ENCODE data around the gene JARID2.

The JARID2 gene

DNA sequence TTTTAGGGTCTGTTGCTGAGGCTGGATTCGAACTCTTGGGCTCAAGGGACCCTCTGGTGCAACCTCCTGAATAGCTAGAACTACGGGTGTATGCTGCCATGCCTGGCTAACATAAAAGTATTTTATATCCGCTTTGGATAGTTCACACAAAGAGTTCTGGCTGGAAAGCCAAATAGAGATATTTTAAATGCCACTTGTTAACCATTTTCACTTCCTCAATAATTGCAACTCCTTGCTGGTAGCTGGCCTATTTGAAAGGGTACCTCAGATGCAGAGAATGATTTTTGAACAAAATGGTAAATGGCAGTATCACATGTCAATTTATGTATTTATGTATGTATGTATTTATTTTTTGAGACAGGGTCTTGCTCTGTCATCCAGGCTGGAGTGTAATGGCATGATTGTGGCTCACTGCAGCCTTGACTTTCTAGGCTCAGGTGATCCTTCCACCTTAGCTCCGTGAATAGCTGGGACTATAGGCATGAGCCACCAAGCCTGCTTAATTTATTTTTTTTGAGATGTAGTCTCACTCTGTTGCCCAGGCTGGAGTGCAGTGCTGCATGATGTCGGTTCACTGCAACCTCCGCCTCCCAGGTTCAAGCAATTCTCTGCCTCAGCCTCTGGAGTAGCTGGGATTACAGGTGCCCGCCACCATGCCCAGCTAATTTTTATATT lies 12.9 kb upstream of the JARID2 start:
- no peaks in the 10 kb centered on the region for H3K36me3 ChIP-seq
- H3K27me3 ChIP-seq (ENCODE audit: insufficient read depth, low read depth, severe bottlenecking): no peaks in the 10 kb centered on the region
- no peaks in the 10 kb centered on the region for H3K9me3 ChIP-seq (ENCODE audit: severe bottlenecking)
- DNase-seq: no peak
- H3K27ac ChIP-seq: no peak overlapping the region
- TF ChIP-seq, protein P1, sequence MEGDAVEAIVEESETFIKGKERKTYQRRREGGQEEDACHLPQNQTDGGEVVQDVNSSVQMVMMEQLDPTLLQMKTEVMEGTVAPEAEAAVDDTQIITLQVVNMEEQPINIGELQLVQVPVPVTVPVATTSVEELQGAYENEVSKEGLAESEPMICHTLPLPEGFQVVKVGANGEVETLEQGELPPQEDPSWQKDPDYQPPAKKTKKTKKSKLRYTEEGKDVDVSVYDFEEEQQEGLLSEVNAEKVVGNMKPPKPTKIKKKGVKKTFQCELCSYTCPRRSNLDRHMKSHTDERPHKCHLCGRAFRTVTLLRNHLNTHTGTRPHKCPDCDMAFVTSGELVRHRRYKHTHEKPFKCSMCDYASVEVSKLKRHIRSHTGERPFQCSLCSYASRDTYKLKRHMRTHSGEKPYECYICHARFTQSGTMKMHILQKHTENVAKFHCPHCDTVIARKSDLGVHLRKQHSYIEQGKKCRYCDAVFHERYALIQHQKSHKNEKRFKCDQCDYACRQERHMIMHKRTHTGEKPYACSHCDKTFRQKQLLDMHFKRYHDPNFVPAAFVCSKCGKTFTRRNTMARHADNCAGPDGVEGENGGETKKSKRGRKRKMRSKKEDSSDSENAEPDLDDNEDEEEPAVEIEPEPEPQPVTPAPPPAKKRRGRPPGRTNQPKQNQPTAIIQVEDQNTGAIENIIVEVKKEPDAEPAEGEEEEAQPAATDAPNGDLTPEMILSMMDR (IDR thresholded peaks at IDR 0.05; ENCODE audit: low read depth, low read length): no peak
- no peak overlapping the region for H3K4me3 ChIP-seq (ENCODE audit: low read depth, low read length)

DNA sequence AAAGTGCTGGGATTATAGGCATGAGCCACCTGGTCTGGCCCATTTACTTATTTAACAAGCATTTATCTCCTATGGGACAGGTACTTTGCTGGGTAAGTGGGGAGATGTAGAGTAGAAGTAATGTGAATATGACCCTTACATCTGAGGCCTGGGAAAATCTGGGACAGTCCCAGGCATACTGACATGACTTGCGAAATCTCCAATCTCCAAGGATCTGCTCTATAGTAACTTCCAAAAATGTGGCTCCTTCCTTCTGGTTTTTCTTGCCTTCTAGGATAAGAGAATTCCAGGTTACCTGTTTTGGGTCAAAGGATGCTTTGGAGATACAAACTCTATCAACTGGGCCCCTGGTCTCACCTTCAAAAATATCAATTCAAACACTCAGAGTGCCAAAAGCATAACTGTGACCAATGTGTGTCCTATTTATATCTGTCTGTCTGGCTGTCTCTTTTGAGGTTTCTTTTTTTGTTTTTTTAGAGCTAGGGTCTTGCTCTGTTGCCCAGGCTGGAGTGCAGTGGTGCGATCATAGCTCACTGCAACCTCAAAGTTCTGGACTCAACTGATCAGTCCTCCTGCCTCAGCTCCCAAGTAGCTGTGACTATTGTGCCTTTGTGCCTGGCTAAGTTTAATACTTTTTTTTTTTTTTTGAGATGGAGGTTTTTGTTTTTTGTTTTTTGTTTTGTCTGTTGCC lies 11.7 kb upstream of the JARID2 start:
- DNase-seq: no peak
- Histone ChIP-seq H3K9me3 (ENCODE audit: severe bottlenecking) (no peaks in the 10 kb centered on the region), H3K4me3 (ENCODE audit: low read depth, low read length) (no peak overlapping the region), H3K36me3 (no peaks in the 10 kb centered on the region), H3K27ac (no peak overlapping the region), H3K27me3 (ENCODE audit: insufficient read depth, low read depth, severe bottlenecking) (no peaks in the 10 kb centered on the region)
- TF ChIP-seq, protein P1 (IDR thresholded peaks at IDR 0.05; ENCODE audit: low read depth, low read length): no peak

DNA sequence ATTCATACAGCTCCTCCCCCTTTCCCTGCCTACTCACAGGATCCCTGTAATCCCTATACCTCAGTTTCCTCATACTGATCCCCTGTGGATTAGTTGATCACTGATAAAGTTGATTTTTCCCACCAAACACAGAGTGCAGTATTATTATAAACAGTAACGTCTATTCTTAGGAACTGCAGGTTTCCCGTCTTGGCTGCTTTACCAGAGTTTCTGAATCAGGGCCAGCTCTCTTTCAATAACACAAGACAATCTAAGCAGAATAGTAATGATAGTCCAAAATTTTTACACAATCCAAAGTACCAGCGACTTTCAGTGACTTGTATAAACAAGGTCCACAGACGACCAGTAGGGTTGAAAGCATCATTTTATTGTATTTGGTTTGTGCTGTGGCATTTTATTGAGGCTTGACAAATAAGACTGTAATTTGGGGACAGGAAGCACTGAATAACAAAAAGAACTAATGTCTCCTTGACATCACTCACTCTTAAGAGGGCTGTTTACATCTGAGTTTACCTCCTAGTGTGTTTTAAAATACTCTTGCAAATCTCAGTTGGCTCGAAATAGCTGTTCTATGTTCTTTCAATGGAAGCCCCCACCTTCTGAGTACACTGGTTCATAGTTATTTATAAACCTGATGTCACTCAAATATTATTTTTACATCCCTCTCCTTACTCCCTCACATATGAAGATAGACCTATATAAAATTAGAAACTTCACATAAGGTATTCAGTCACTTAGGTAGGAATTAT lies 6.1 kb upstream of the JARID2 start:
- no peaks in the 10 kb centered on the region for H3K36me3 ChIP-seq
- H3K4me3 ChIP-seq (ENCODE audit: low read depth, low read length): no peak overlapping the region
- DNase-seq: no peak
- no peak overlapping the region for H3K27ac ChIP-seq
- no peaks in the 10 kb centered on the region for H3K27me3 ChIP-seq (ENCODE audit: insufficient read depth, low read depth, severe bottlenecking)
- TF ChIP-seq, protein P1 (IDR thresholded peaks at IDR 0.05; ENCODE audit: low read depth, low read length): no peak
- H3K9me3 ChIP-seq (ENCODE audit: severe bottlenecking): no peaks in the 10 kb centered on the region

DNA sequence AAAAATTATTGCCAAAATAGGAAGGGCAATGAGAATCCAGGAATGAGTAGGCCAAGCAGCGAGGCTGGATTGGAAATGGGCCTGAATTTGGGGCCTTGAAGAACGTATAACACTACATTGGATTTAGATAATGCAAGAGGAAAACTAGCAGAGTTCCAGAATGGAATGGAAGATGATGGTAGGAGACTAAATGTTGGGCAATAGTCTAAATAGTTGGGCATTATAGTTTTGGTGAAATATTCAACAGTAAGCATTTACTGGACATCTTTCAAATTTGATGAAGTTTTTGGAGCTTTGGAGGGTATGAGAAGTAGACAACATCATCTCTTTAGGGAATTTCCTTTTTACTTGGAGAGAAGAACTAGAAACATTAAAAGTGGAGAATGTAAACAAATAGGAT lies 3.4 kb upstream of the JARID2 start:
- Histone ChIP-seq H3K9me3 (ENCODE audit: severe bottlenecking) (no peaks in the 10 kb centered on the region), H3K27ac (no peak overlapping the region), H3K27me3 (ENCODE audit: insufficient read depth, low read depth, severe bottlenecking) (no peaks in the 10 kb centered on the region), H3K36me3 (no peaks in the 10 kb centered on the region), H3K4me3 (ENCODE audit: low read depth, low read length) (no peak overlapping the region)
- DNase-seq: no peak
- TF ChIP-seq, protein P1 (IDR thresholded peaks at IDR 0.05; ENCODE audit: low read depth, low read length): no peak

DNA sequence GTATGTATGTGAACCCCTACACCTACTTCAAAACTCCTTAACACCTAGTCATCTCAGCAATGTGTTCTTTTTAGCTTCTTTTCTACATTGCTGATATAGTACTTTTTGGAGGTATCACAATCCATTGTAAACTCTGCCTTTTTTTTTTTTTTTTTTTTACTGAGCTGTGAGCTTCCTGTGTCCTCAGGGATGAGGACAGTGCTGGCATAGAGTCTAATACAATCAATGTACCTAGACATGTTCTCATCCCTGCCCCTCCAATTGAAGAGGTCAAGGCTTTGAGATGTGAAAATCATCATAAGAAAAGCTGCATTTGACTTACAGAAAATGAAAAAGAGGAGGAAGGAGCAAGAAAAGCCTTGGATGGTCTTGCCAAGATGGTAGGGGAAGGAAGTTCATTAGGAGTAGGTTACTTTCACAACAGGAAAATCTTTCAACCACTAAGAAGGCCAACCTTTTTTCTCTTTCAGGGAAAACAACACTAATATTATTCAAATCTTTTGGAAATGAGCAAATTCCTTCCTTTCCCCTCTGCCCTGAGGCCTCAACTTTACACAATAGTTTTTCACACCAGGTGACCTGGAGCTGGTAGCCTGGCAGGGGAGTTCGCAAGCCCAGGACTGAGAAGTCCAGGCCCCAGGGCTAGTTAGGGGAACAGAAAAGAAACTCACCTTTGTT lies 2.8 kb upstream of the JARID2 start:
- H3K4me3 ChIP-seq (ENCODE audit: low read depth, low read length): no peak overlapping the region
- TF ChIP-seq, protein P1 (IDR thresholded peaks at IDR 0.05; ENCODE audit: low read depth, low read length): no peak
- no peak for DNase-seq
- no peaks in the 10 kb centered on the region for H3K27me3 ChIP-seq (ENCODE audit: insufficient read depth, low read depth, severe bottlenecking)
- no peaks in the 10 kb centered on the region for H3K36me3 ChIP-seq
- no peak overlapping the region for H3K27ac ChIP-seq
- no peaks in the 10 kb centered on the region for H3K9me3 ChIP-seq (ENCODE audit: severe bottlenecking)
